ENCODE measurements around the gene MVB12B. TPM values are rescaled to one million over a fixed set of nuclear protein-coding genes. Genes with fewer than 3 reads are reported as not detected.

MVB12B gene
- polyA plus RNA-seq, 1 experiment, result 4.4 TPM

GRCh38 chr9:126508928-126509327, 182.3 kb downstream of the MVB12B start:
- Histone ChIP-seq H3K27ac (ENCODE audit: low read depth, low read length) (no peak overlapping the region), H3K9me3 (ENCODE audit: control insufficient read depth, insufficient read depth, low read length) (no peaks in the 10 kb centered on the region; the same call in 1 of the 2 replicates), H3K27me3 (ENCODE audit: control insufficient read depth, insufficient read depth, low read length) (peaks cover 13% of the 10 kb centered on the region), H3K4me3 (ENCODE audit: low read depth, low read length) (no peak overlapping the region)
- no peak for TF ChIP-seq CTCF (IDR thresholded peaks at IDR 0.05; ENCODE audit: low read depth, low read length)
- POLR2A ChIA-PET, result no interaction called here
- no peak for DNase-seq (ENCODE audit: low read depth, low spot score)
- CTCF ChIA-PET, result interaction anchor here (1.5 to 1.6 kb wide), 2 partner anchors 9 to 11 kb away, joined by 4 to 6 read pairs; no protein-coding TSS in a partner anchor

GRCh38 chr9:126509718-126510117, 183.1 kb downstream of the MVB12B start:
- no peak overlapping the region for H3K27ac ChIP-seq (ENCODE audit: low read depth, low read length)
- CTCF ChIA-PET, result interaction anchor here (3.1 to 5.7 kb wide), 2 partner anchors 10 to 48 kb away, joined by 12 to 59 read pairs; no protein-coding TSS in a partner anchor
- H3K27me3 ChIP-seq (ENCODE audit: control insufficient read depth, insufficient read depth, low read length), result peaks cover 13% of the 10 kb centered on the region

GRCh38 chr9:126510564-126510963, 183.9 kb downstream of the MVB12B start:
- DNase-seq (ENCODE audit: low read depth, low spot score), result no peak
- H3K9me3 ChIP-seq (ENCODE audit: control insufficient read depth, insufficient read depth, low read length), result no peaks in the 10 kb centered on the region
- ChIA-PET CTCF (interaction anchor here (3.1 to 5.7 kb wide), 2 partner anchors 11 to 47 kb away, joined by 12 to 59 read pairs; no protein-coding TSS in a partner anchor), POLR2A (no interaction called here)
- H3K27ac ChIP-seq (ENCODE audit: low read depth, low read length), result no peak overlapping the region
- no peak for TF ChIP-seq CTCF (IDR thresholded peaks at IDR 0.05; ENCODE audit: low read depth, low read length)
- H3K4me3 ChIP-seq (ENCODE audit: low read depth, low read length), result no peak overlapping the region
- peaks cover 15% of the 10 kb centered on the region for H3K27me3 ChIP-seq (ENCODE audit: control insufficient read depth, insufficient read depth, low read length)

More at GRCh38 chr9:126509718-126510117, 183.1 kb downstream of the MVB12B start:
- POLR2A ChIA-PET, result no interaction called here
- no peaks in the 10 kb centered on the region; the same call in 1 of the 2 replicates for H3K9me3 ChIP-seq (ENCODE audit: control insufficient read depth, insufficient read depth, low read length)
- DNase-seq (ENCODE audit: low read depth, low spot score), result no peak
- no peak overlapping the region for H3K4me3 ChIP-seq (ENCODE audit: low read depth, low read length)
- TF ChIP-seq CTCF (IDR thresholded peaks at IDR 0.05; ENCODE audit: low read depth, low read length), result no peak

- POLR2A ChIA-PET, result no interaction called here
- DNase-seq (ENCODE audit: low read depth, low spot score), result no peak
- CTCF ChIA-PET, result interaction anchor here (1.7 to 5.7 kb wide), 3 partner anchors 12 to 270 kb away, joined by 5 to 59 read pairs (median 12); no protein-coding TSS in a partner anchor
- no peak overlapping the region for H3K4me3 ChIP-seq (ENCODE audit: low read depth, low read length)
- no peak for TF ChIP-seq CTCF (IDR thresholded peaks at IDR 0.05; ENCODE audit: low read depth, low read length)
- H3K9me3 ChIP-seq (ENCODE audit: control insufficient read depth, insufficient read depth, low read length), result no peaks in the 10 kb centered on the region
- peaks cover 16% of the 10 kb centered on the region for H3K27me3 ChIP-seq (ENCODE audit: control insufficient read depth, insufficient read depth, low read length)
- H3K27ac ChIP-seq (ENCODE audit: low read depth, low read length), result no peak overlapping the region
These were observed 184.8 kb downstream of the MVB12B start for GRCh38 chr9:126511411-126511810.

- no peak for TF ChIP-seq CTCF (IDR thresholded peaks at IDR 0.05; ENCODE audit: low read depth, low read length)
- CTCF ChIA-PET, result interaction anchor here (0.6 to 5.7 kb wide), 4 partner anchors 9 to 93 kb away, joined by 3 to 59 read pairs (median 8); no protein-coding TSS in a partner anchor
- no peak for DNase-seq (ENCODE audit: low read depth, low spot score)
- H3K27me3 ChIP-seq (ENCODE audit: control insufficient read depth, insufficient read depth, low read length), result peaks cover 20% of the 10 kb centered on the region
- no peak overlapping the region for H3K4me3 ChIP-seq (ENCODE audit: low read depth, low read length)
- no peaks in the 10 kb centered on the region for H3K9me3 ChIP-seq (ENCODE audit: control insufficient read depth, insufficient read depth, low read length)
- POLR2A ChIA-PET, result no interaction called here
- H3K27ac ChIP-seq (ENCODE audit: low read depth, low read length), result no peak overlapping the region
These were observed 186.8 kb downstream of the MVB12B start for GRCh38 chr9:126513159-126514036.

All from AG04450 (cell line).